Mesodermal cell (in vitro differentiated cells): Measurements from ENCODE around the gene GABRR3.

Experiments used
- H3K27ac ChIP-seq: 2 replicates; pipeline ENCODE4 v1.7.0; 2013; ENCODE audit warnings: mild to moderate bottlenecking, low read depth, low read length, moderate library complexity; ENCODE audit not compliant: severe bottlenecking
- H3K36me3 ChIP-seq: 2 replicates; pipeline ENCODE4 v1.7.1; 2013; ENCODE audit warnings: mild to moderate bottlenecking, low read length, moderate library complexity; ENCODE audit not compliant: control insufficient read depth, insufficient read depth
- H3K4me1 ChIP-seq: one replicate; pipeline ENCODE4 v1.7.1; 2013; ENCODE audit warnings: mild to moderate bottlenecking, low read length; ENCODE audit not compliant: insufficient read depth, control insufficient read depth, poor library complexity, severe bottlenecking
- H3K4me3 ChIP-seq: 2 replicates; pipeline ENCODE4 v1.7.0; 2013; ENCODE audit warnings: low read length, control low read depth, mild to moderate bottlenecking; ENCODE audit not compliant: insufficient read depth, poor library complexity, severe bottlenecking; ENCODE audit errors: extremely low read depth
- H3K9me3 ChIP-seq: 2 replicates; pipeline ENCODE4 v1.7.1; 2013; ENCODE audit warnings: mild to moderate bottlenecking, low read length, moderate library complexity; ENCODE audit not compliant: control insufficient read depth
- WGBS, 2 experiments: methylation state at CpG; one replicate each; pipeline ENCODE4 v1.1.5; 2013; ENCODE audit warnings: missing lambda C conversion rate in 2 of 2; ENCODE audit not compliant: insufficient coverage in 2 of 2; 5-methylcytosine and 5-hydroxymethylcytosine counted together

Gene GABRR3

GRCh38 chr3:98004721-98005120 is 30.4 kb downstream of the GABRR3 start:
- no peak overlapping the region for H3K4me3 ChIP-seq
- H3K36me3 ChIP-seq: no peaks in the 10 kb centered on the region
- no peaks in the 10 kb centered on the region for H3K4me1 ChIP-seq
- 86% methylated on average over 1 of the region's 3 CpGs; no CpG with 5 or more reads in 1 of the 2 experiments for WGBS, 2 experiments
- H3K9me3 ChIP-seq: no peaks in the 10 kb centered on the region
- H3K27ac ChIP-seq: no peak overlapping the region

- Histone ChIP-seq H3K4me3 (no peak overlapping the region), H3K4me1 (no peaks in the 10 kb centered on the region), H3K36me3 (no peaks in the 10 kb centered on the region), H3K27ac (no peak overlapping the region), H3K9me3 (no peaks in the 10 kb centered on the region)
- WGBS, 2 experiments: 89 to 100% methylated on average over 1 of the region's 2 CpGs
Observed at GRCh38 chr3:98003306-98003969, 31.7 kb downstream of the GABRR3 start.

GRCh38 chr3:98002717-98003116 is 32.4 kb downstream of the GABRR3 start:
- no peaks in the 10 kb centered on the region for H3K36me3 ChIP-seq
- H3K27ac ChIP-seq: no peak overlapping the region
- H3K4me3 ChIP-seq: no peak overlapping the region
- H3K9me3 ChIP-seq: no peaks in the 10 kb centered on the region
- H3K4me1 ChIP-seq: no peaks in the 10 kb centered on the region
- 83 to 100% methylated on average over 1 of the region's 1 CpG for WGBS, 2 experiments

- no peaks in the 10 kb centered on the region for H3K9me3 ChIP-seq
- H3K36me3 ChIP-seq: no peaks in the 10 kb centered on the region
- H3K4me3 ChIP-seq: no peak overlapping the region
- WGBS, 2 experiments: 17% methylated on average over 1 of the region's 1 CpG; no CpG with 5 or more reads in 1 of the 2 experiments
- H3K27ac ChIP-seq: no peak overlapping the region
- H3K4me1 ChIP-seq: no peaks in the 10 kb centered on the region
Observed at GRCh38 chr3:97999994-98000393, 35.1 kb downstream of the GABRR3 start.

- H3K36me3 ChIP-seq: no peaks in the 10 kb centered on the region
- WGBS, 2 experiments: 90 to 95% methylated on average over 2 to 3 of the region's 5 CpGs
Observed at GRCh38 chr3:97999103-97999502, 36.0 kb downstream of the GABRR3 start.

GRCh38 chr3:97996988-97997387 is 38.1 kb downstream of the GABRR3 start:
- Histone ChIP-seq H3K9me3 (no peaks in the 10 kb centered on the region), H3K27ac (no peak overlapping the region), H3K4me3 (no peak overlapping the region), H3K36me3 (no peaks in the 10 kb centered on the region), H3K4me1 (no peaks in the 10 kb centered on the region)
- 88 to 89% methylated on average over 1 of the region's 4 CpGs for WGBS, 2 experiments

More at GRCh38 chr3:97999103-97999502, 36.0 kb downstream of the GABRR3 start:
- no peaks in the 10 kb centered on the region for H3K9me3 ChIP-seq
- H3K27ac ChIP-seq: no peak overlapping the region
- no peak overlapping the region for H3K4me3 ChIP-seq
- H3K4me1 ChIP-seq: no peaks in the 10 kb centered on the region

GRCh38 chr3:97994328-97994945 is 40.7 kb downstream of the GABRR3 start:
- Histone ChIP-seq H3K36me3 (no peaks in the 10 kb centered on the region), H3K27ac (no peak overlapping the region)
- 100% methylated on average over 1 of the region's 2 CpGs; no CpG with 5 or more reads in 1 of the 2 experiments for WGBS, 2 experiments

GRCh38 chr3:97993526-97993925 is 41.6 kb downstream of the GABRR3 start:
- WGBS, 2 experiments: 60% methylated on average over 1 of the region's 2 CpGs; no CpG with 5 or more reads in 1 of the 2 experiments
- Histone ChIP-seq H3K9me3 (no peaks in the 10 kb centered on the region), H3K4me1 (no peaks in the 10 kb centered on the region)

More at GRCh38 chr3:97994328-97994945, 40.7 kb downstream of the GABRR3 start:
- Histone ChIP-seq H3K4me1 (no peaks in the 10 kb centered on the region), H3K4me3 (no peak overlapping the region), H3K9me3 (no peaks in the 10 kb centered on the region)

GRCh38 chr3:97992547-97993173 is 42.5 kb downstream of the GABRR3 start:
- H3K4me1 ChIP-seq: no peaks in the 10 kb centered on the region
- H3K36me3 ChIP-seq: no peaks in the 10 kb centered on the region
- no peak overlapping the region for H3K27ac ChIP-seq
- H3K4me3 ChIP-seq: no peak overlapping the region
- H3K9me3 ChIP-seq: no peaks in the 10 kb centered on the region
- 90 to 100% methylated on average over 1 of the region's 2 CpGs for WGBS, 2 experiments

More at GRCh38 chr3:97993526-97993925, 41.6 kb downstream of the GABRR3 start:
- H3K4me3 ChIP-seq: no peak overlapping the region
- H3K27ac ChIP-seq: no peak overlapping the region
- H3K36me3 ChIP-seq: no peaks in the 10 kb centered on the region

- no peak overlapping the region for H3K4me3 ChIP-seq
Observed at GRCh38 chr3:97991293-97991682, 43.8 kb downstream of the GABRR3 start.

More at GRCh38 chr3:97991293-97991682, 43.8 kb downstream of the GABRR3 start:
- Histone ChIP-seq H3K36me3 (no peaks in the 10 kb centered on the region), H3K27ac (no peak overlapping the region), H3K9me3 (no peaks in the 10 kb centered on the region), H3K4me1 (no peaks in the 10 kb centered on the region)
- 68 to 83% methylated on average over 3 to 5 of the region's 5 CpGs for WGBS, 2 experiments
